ENCODE data around the gene ARL5C. TPM values are rescaled to one million over a fixed set of nuclear protein-coding genes. Genes with fewer than 3 reads are reported as not detected.
A peak's percentile ranks its signal among the peaks of the same experiment; 100 is the strongest.

Gene ARL5C, protein sequence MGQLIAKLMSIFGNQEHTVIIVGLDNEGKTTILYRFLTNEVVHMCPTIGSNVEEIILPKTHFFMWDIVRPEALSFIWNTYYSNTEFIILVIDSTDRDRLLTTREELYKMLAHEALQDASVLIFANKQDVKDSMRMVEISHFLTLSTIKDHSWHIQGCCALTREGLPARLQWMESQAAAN
- 0.16 and 2.4 TPM in 2 replicates for total RNA-seq (2014; rRNA removed; shearing (Covaris generic))
- total RNA-seq (2022), result 0.65 and 0.68 TPM in 2 replicates
- percentile 10 among the genes with signal in this experiment for Bru-seq, nascent RNA
- percentile 16 among the genes with signal in this experiment for BruChase-seq, experiment 1, labeled RNA remaining after a 6-hour chase
- BruChase-seq, experiment 2, labeled RNA remaining after a 2-hour chase, result percentile 20 among the genes with signal in this experiment
- long read RNA-seq, partial matches to known transcripts, result 0 of 1 reads
- long read RNA-seq, other reads (novel, unspliced or antisense), result 1 of 1 reads

DNA sequence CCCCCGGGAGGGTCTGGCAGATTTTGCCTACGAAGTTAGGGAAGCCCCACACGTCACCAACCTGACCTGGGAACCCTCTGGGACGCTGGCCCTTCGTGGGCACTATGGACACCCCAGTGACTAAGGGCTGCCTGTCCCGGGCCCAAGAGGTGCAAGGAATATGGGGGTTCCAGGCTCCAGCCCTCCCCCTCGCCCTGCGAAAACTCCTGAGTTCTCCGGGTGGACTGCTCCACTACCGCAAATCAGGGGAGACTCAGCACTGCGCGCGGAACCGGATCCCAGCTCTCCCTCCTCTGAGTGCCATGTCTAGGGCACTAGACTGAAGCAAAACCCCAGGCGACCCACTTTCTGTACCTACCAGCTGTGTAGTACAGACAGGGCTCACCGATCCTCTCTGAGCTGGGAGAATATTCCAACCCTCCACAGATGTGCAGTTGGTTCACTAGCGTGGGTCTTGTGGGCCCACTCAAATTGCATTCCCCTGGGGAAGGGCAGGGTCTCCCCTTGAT lies at the start of gene ARL5C:
ARL5C (minus strand) TSS at position 321 of the 509 bp plus-strand sequence. CDS start 401 bp downstream, outside the sequence.
- ChIA-PET POLR2A (no interaction called here), CTCF (ENCODE audit: unreplicated experiment) (interaction anchor here (0.8 to 1.8 kb wide), 2 partner anchors 9 kb away, joined by 3 read pairs; no protein-coding TSS in a partner anchor)
- no TSS peak for BruUV-seq (replicated peaks)
- no peak for DNase-seq (ENCODE audit: low spot score)
- peak within 1 kb of the TSS; percentile 62 for H3K4me3 ChIP-seq (ENCODE audit: low read depth, low read length, poor library complexity, severe bottlenecking)
- no peaks in the 10 kb centered on the region for H3K36me3 ChIP-seq (ENCODE audit: insufficient read depth, low read length)
- H3K27ac ChIP-seq (ENCODE audit: low read depth, low read length, poor library complexity, severe bottlenecking), result peak within 1 kb of the TSS; percentile 72
- no peaks in the 10 kb centered on the region for H3K79me2 ChIP-seq (ENCODE audit: insufficient read depth, low read depth, low read length)
- H3K4me2 ChIP-seq (ENCODE audit: low read length), result peak within 1 kb of the TSS; percentile 77
- TF ChIP-seq CTCF (conservative IDR thresholded peaks at IDR 0.05; ENCODE audit: low read length) (no peak), EZH2phosphoT487 (IDR thresholded peaks at IDR 0.05; ENCODE audit: borderline replicate concordance, low read depth, low read length) (no peak)
- H4K20me1 ChIP-seq (ENCODE audit: insufficient read depth, low read length), result no peaks in the 10 kb centered on the region
- H3K4me1 ChIP-seq (ENCODE audit: insufficient read depth, low read length, poor library complexity, severe bottlenecking), result peaks cover 63% of the 10 kb centered on the region
- H3K9me2 ChIP-seq (ENCODE audit: insufficient read depth, low read length), result no peaks in the 10 kb centered on the region
- H2AFZ ChIP-seq (ENCODE audit: low read length), result peak within 1 kb of the TSS; percentile 69
- H3K9me3 ChIP-seq (ENCODE audit: low read length), result peaks cover 3% of the 10 kb centered on the region; the same call in 1 of the 2 replicates
- intact Hi-C loops (cut with micrococcal nuclease; ENCODE audit: unreplicated experiment), result no loop called here

DNA sequence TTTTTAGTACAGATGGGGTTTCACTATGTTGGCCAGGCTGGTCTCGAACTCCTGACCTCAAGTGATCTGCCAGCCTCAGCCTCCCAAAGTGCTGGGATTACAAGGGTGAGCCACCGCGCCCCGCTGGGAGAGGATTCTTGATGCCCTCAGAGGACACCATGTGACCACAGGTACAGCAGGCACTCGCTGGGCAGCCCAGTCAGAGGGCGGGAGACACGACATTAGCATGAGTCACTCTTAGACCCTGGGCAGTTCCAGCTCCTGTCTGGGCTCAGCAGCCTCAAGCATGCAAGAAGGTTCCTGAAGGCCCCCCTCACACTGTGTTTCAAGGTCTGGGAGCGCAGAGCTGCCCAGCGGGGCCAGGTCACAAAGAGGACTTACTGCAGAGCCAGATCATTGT lies 47.9 kb upstream of the ARL5C start:
- CTCF ChIA-PET (ENCODE audit: unreplicated experiment), result interaction anchor here (0.6 kb wide), 1 partner anchor 127 kb away, joined by 5 read pairs; no protein-coding TSS in a partner anchor
- Histone ChIP-seq H3K9me2 (ENCODE audit: insufficient read depth, low read length) (no peaks in the 10 kb centered on the region), H3K4me2 (ENCODE audit: low read length) (no peak overlapping the region), H3K36me3 (ENCODE audit: insufficient read depth, low read length) (no peaks in the 10 kb centered on the region), H2AFZ (ENCODE audit: low read length) (no peak overlapping the region), H3K79me2 (ENCODE audit: insufficient read depth, low read depth, low read length) (no peaks in the 10 kb centered on the region), H4K20me1 (ENCODE audit: insufficient read depth, low read length) (no peaks in the 10 kb centered on the region), H3K9me3 (ENCODE audit: low read length) (no peaks in the 10 kb centered on the region), H3K4me3 (ENCODE audit: low read depth, low read length, poor library complexity, severe bottlenecking) (no peak overlapping the region), H3K27ac (ENCODE audit: low read depth, low read length, poor library complexity, severe bottlenecking) (no peak overlapping the region), H3K4me1 (ENCODE audit: insufficient read depth, low read length, poor library complexity, severe bottlenecking) (peaks cover 29% of the 10 kb centered on the region)
- DNase-seq (ENCODE audit: low spot score), result no peak
- intact Hi-C loops (cut with micrococcal nuclease; ENCODE audit: unreplicated experiment), result no loop called here
- no TSS peak for BruUV-seq (replicated peaks)
- TF ChIP-seq CTCF (conservative IDR thresholded peaks at IDR 0.05; ENCODE audit: low read length) (no peak), EZH2phosphoT487 (IDR thresholded peaks at IDR 0.05; ENCODE audit: borderline replicate concordance, low read depth, low read length) (no peak)
- POLR2A ChIA-PET, result no interaction called here
